Activated naive CD4-positive, alpha-beta T cell treated with anti-CD3 and anti-CD28 coated beads, Interleukin-2, amount 50 U/mL, for 24 hours (primary cell): ENCODE measurements around the gene HIPK4.

Experiments used
- H3K27ac Mint-ChIP-seq: one replicate; pipeline ENCODE4 v1.8.0; 2021; ENCODE audit warnings: mild to moderate bottlenecking, mixed read lengths
- H3K27me3 Mint-ChIP-seq: one replicate; pipeline ENCODE4 v1.8.0; 2021; ENCODE audit warnings: mixed read lengths
- H3K36me3 Mint-ChIP-seq: one replicate; pipeline ENCODE4 v1.8.0; 2021; ENCODE audit warnings: mixed read lengths
- H3K4me1 Mint-ChIP-seq: one replicate; pipeline ENCODE4 v1.8.0; 2021; ENCODE audit warnings: mixed read lengths
- H3K4me3 Mint-ChIP-seq: one replicate; pipeline ENCODE4 v1.8.0; 2021; ENCODE audit warnings: mild to moderate bottlenecking, mixed read lengths
- H3K9me3 Mint-ChIP-seq: one replicate; pipeline ENCODE4 v1.8.0; 2021; ENCODE audit warnings: mixed read lengths

The HIPK4 gene

GRCh38 chr19:40365613-40366401, 24.2 kb downstream of the HIPK4 start:
- Mint-ChIP-seq H3K27ac (no peak overlapping the region), H3K9me3 (no peaks in the 10 kb centered on the region), H3K4me1 (peaks cover 15% of the 10 kb centered on the region), H3K36me3 (peaks cover 2% of the 10 kb centered on the region), H3K27me3 (no peaks in the 10 kb centered on the region), H3K4me3 (peak overlapping the region; percentile 39)

- Mint-ChIP-seq H3K36me3 (peaks cover under 1% of the 10 kb centered on the region), H3K4me3 (peak overlapping the region; percentile 42), H3K9me3 (no peaks in the 10 kb centered on the region), H3K27ac (no peak overlapping the region), H3K4me1 (peaks cover 15% of the 10 kb centered on the region), H3K27me3 (no peaks in the 10 kb centered on the region)
Observed at GRCh38 chr19:40365010-40365409, 25.0 kb downstream of the HIPK4 start.

- no peak overlapping the region for H3K27ac Mint-ChIP-seq
- peaks cover 2% of the 10 kb centered on the region for H3K36me3 Mint-ChIP-seq
- no peaks in the 10 kb centered on the region for H3K9me3 Mint-ChIP-seq
- no peak overlapping the region for H3K4me3 Mint-ChIP-seq
- H3K27me3 Mint-ChIP-seq: no peaks in the 10 kb centered on the region
- peaks cover 15% of the 10 kb centered on the region for H3K4me1 Mint-ChIP-seq
Observed at GRCh38 chr19:40363069-40363468, 26.9 kb downstream of the HIPK4 start.

GRCh38 chr19:40362160-40362559, 27.8 kb downstream of the HIPK4 start:
- peaks cover 21% of the 10 kb centered on the region for H3K4me1 Mint-ChIP-seq
- H3K27me3 Mint-ChIP-seq: no peaks in the 10 kb centered on the region
- no peak overlapping the region for H3K4me3 Mint-ChIP-seq
- H3K9me3 Mint-ChIP-seq: no peaks in the 10 kb centered on the region
- H3K27ac Mint-ChIP-seq: no peak overlapping the region
- H3K36me3 Mint-ChIP-seq: peaks cover 2% of the 10 kb centered on the region

GRCh38 chr19:40360708-40361241, 29.2 kb downstream of the HIPK4 start:
- no peaks in the 10 kb centered on the region for H3K9me3 Mint-ChIP-seq
- H3K27ac Mint-ChIP-seq: no peak overlapping the region
- H3K27me3 Mint-ChIP-seq: no peaks in the 10 kb centered on the region
- peaks cover 32% of the 10 kb centered on the region for H3K4me1 Mint-ChIP-seq
- H3K4me3 Mint-ChIP-seq: no peak overlapping the region
- H3K36me3 Mint-ChIP-seq: peaks cover 5% of the 10 kb centered on the region

- Mint-ChIP-seq H3K4me3 (no peak overlapping the region), H3K27ac (no peak overlapping the region), H3K9me3 (no peaks in the 10 kb centered on the region), H3K36me3 (peaks cover 5% of the 10 kb centered on the region), H3K27me3 (no peaks in the 10 kb centered on the region), H3K4me1 (peaks cover 30% of the 10 kb centered on the region)
Observed at GRCh38 chr19:40360020-40360707, 29.8 kb downstream of the HIPK4 start.

- H3K9me3 Mint-ChIP-seq: no peaks in the 10 kb centered on the region
- peaks cover 5% of the 10 kb centered on the region for H3K36me3 Mint-ChIP-seq
- peaks cover 25% of the 10 kb centered on the region for H3K4me1 Mint-ChIP-seq
- H3K4me3 Mint-ChIP-seq: no peak overlapping the region
- no peak overlapping the region for H3K27ac Mint-ChIP-seq
- no peaks in the 10 kb centered on the region for H3K27me3 Mint-ChIP-seq
Observed at GRCh38 chr19:40358773-40359172, 31.2 kb downstream of the HIPK4 start.

- no peaks in the 10 kb centered on the region for H3K9me3 Mint-ChIP-seq
- H3K27ac Mint-ChIP-seq: no peak overlapping the region
- H3K4me3 Mint-ChIP-seq: no peak overlapping the region
- no peaks in the 10 kb centered on the region for H3K27me3 Mint-ChIP-seq
- peaks cover 5% of the 10 kb centered on the region for H3K36me3 Mint-ChIP-seq
- peaks cover 19% of the 10 kb centered on the region for H3K4me1 Mint-ChIP-seq
Observed at GRCh38 chr19:40357640-40358039, 32.3 kb downstream of the HIPK4 start.

GRCh38 chr19:40356681-40357595, 33.0 kb downstream of the HIPK4 start:
- no peaks in the 10 kb centered on the region for H3K27me3 Mint-ChIP-seq
- H3K27ac Mint-ChIP-seq: no peak overlapping the region
- H3K4me3 Mint-ChIP-seq: no peak overlapping the region
- H3K4me1 Mint-ChIP-seq: peaks cover 19% of the 10 kb centered on the region
- no peaks in the 10 kb centered on the region for H3K9me3 Mint-ChIP-seq
- H3K36me3 Mint-ChIP-seq: peaks cover 5% of the 10 kb centered on the region

- H3K9me3 Mint-ChIP-seq: no peaks in the 10 kb centered on the region
- peak overlapping the region; percentile 34 for H3K4me3 Mint-ChIP-seq
- H3K27me3 Mint-ChIP-seq: no peaks in the 10 kb centered on the region
- H3K27ac Mint-ChIP-seq: no peak overlapping the region
- H3K36me3 Mint-ChIP-seq: peaks cover 7% of the 10 kb centered on the region
- H3K4me1 Mint-ChIP-seq: peaks cover 19% of the 10 kb centered on the region
Observed at GRCh38 chr19:40355975-40356680, 33.9 kb downstream of the HIPK4 start.

- peaks cover 35% of the 10 kb centered on the region for H3K4me1 Mint-ChIP-seq
Observed at GRCh38 chr19:40348961-40349507, 40.9 kb downstream of the HIPK4 start.

GRCh38 chr19:40348125-40348913, 41.7 kb downstream of the HIPK4 start, which contains the start of the genes C19orf47 and PLD3:
TSS of gene C19orf47 (minus strand) at chr19:40348397. CDS start at chr19:40341857, 6,540 bp downstream.
TSS of gene PLD3 (plus strand) at chr19:40348695. CDS start at chr19:40366484, 17,789 bp downstream.
- peak within 1 kb of the TSS; percentile 92 for H3K4me3 Mint-ChIP-seq
- H3K9me3 Mint-ChIP-seq: no peaks in the 10 kb centered on the region
- peak within 1 kb of the TSS; percentile 88 for H3K27ac Mint-ChIP-seq
- peaks cover 41% of the 10 kb centered on the region for H3K4me1 Mint-ChIP-seq
- peaks cover 2% of the 10 kb centered on the region for H3K36me3 Mint-ChIP-seq
- no peaks in the 10 kb centered on the region for H3K27me3 Mint-ChIP-seq

More at GRCh38 chr19:40348961-40349507, 40.9 kb downstream of the HIPK4 start:
- Mint-ChIP-seq H3K27ac (peak overlapping the region; percentile 88), H3K27me3 (no peaks in the 10 kb centered on the region), H3K36me3 (peaks cover 2% of the 10 kb centered on the region), H3K9me3 (no peaks in the 10 kb centered on the region), H3K4me3 (peak overlapping the region; percentile 92)

GRCh38 chr19:40344422-40344821, 45.6 kb downstream of the HIPK4 start:
- no peaks in the 10 kb centered on the region for H3K27me3 Mint-ChIP-seq
- H3K4me3 Mint-ChIP-seq: no peak overlapping the region
- peaks cover 43% of the 10 kb centered on the region for H3K4me1 Mint-ChIP-seq
- H3K36me3 Mint-ChIP-seq: peaks cover 3% of the 10 kb centered on the region
- H3K27ac Mint-ChIP-seq: no peak overlapping the region
- H3K9me3 Mint-ChIP-seq: no peaks in the 10 kb centered on the region
